ENCODE results near the gene IL12RB1. TPM values are rescaled to one million over a fixed set of nuclear protein-coding genes. Genes with fewer than 3 reads are reported as not detected.
A peak's percentile ranks its signal among the peaks of the same experiment; 100 is the strongest.

Gene IL12RB1
- total and polyA plus RNA-seq, 10 of the 15 experiments (the other 5 are each of a cell fraction or from before 2014, with no cell fraction given): 2.8 to 29.9 (median 17.6) TPM

DNA sequence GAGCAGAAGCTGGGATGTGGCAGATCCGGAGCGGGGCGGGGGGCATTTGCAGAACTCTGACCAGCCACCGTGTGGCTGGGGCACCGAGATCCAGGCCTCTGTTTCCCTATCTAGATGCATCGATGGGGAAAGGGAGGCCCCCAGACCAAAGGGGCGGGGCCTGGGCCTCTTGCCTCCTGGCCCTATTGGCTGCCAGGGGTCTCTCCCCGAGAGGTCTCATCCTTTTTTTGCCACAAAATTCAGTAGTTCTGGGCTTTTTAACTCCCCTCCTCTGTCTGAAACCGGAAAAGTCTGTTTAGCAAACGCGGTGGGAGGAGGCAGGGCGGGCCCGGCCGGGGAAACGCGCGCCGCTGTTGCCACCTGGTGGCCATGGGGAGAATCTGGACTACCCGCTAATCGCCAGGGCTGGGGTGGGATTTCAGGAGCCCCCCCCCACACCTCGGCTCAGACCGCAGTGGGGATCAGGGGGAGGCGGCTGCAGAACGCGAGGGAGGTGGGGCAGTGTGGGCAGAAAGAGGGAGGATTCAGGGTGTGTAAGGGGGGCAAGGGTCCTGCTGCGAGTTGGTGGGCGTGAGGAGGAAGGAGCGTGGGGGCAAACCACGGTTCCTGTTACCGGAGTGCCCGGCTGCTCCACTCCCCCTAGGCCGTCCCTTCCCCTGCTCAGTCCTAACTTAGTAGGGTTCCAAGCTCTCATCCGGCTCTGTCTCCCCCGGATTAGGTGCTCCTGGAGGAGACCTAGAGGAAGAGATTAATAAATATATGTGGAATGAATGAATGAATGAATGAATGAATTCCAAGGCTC lies 28.3 kb downstream of the IL12RB1 start (continued):
- TF ChIP-seq, protein P1, sequence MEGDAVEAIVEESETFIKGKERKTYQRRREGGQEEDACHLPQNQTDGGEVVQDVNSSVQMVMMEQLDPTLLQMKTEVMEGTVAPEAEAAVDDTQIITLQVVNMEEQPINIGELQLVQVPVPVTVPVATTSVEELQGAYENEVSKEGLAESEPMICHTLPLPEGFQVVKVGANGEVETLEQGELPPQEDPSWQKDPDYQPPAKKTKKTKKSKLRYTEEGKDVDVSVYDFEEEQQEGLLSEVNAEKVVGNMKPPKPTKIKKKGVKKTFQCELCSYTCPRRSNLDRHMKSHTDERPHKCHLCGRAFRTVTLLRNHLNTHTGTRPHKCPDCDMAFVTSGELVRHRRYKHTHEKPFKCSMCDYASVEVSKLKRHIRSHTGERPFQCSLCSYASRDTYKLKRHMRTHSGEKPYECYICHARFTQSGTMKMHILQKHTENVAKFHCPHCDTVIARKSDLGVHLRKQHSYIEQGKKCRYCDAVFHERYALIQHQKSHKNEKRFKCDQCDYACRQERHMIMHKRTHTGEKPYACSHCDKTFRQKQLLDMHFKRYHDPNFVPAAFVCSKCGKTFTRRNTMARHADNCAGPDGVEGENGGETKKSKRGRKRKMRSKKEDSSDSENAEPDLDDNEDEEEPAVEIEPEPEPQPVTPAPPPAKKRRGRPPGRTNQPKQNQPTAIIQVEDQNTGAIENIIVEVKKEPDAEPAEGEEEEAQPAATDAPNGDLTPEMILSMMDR (IDR thresholded peaks at IDR 0.05 in 2 of 3, conservative IDR thresholded peaks at IDR 0.05 in 1 of 3; ENCODE audit: control insufficient read depth in 2 of 3, extremely low read depth in 1 of 3, insufficient read depth in 1 of 3, low read depth in 3 of 3, low read length in 3 of 3): peak; percentile 77 to 86 (median 84)
- no peak for TF ChIP-seq E2F8 (IDR thresholded peaks at IDR 0.05; ENCODE audit: low read depth, partially characterized antibody)
- TF ChIP-seq NFIC (IDR thresholded peaks at IDR 0.05; ENCODE audit: low read depth, low read length): no peak
- no peak for TF ChIP-seq BCLAF1 (IDR thresholded peaks at IDR 0.05)
- no peak for TF ChIP-seq ZNF217 (IDR thresholded peaks at IDR 0.05)
- no peak for TF ChIP-seq KDM1A (IDR thresholded peaks at IDR 0.05; ENCODE audit: borderline replicate concordance)
- no peak for TF ChIP-seq TBL1XR1 (IDR thresholded peaks at IDR 0.05; ENCODE audit: low read depth, low read length)
- TF ChIP-seq CEBPB (IDR thresholded peaks at IDR 0.05; ENCODE audit: borderline replicate concordance in 1 of 2, low read depth in 2 of 2, low read length in 2 of 2): no peak
- peak; percentile 70 for TF ChIP-seq MEF2B (IDR thresholded peaks at IDR 0.05; ENCODE audit: partially characterized antibody, poor library complexity, severe bottlenecking)
- 0 out of 2 replicates have a peak, but pooled peaks have one; percentile 12 for TF ChIP-seq RUNX3 (IDR thresholded peaks at IDR 0.05; ENCODE audit: low read length)
- peak; percentile 60; the same call in 1 of the 2 replicates for TF ChIP-seq RB1 (IDR thresholded peaks at IDR 0.05; ENCODE audit: borderline replicate concordance)
- TF ChIP-seq POLR2A (IDR thresholded peaks at IDR 0.05; ENCODE audit: low read depth, low read length): no peak
- no peak for TF ChIP-seq PAX5 (IDR thresholded peaks at IDR 0.05; ENCODE audit: borderline replicate concordance, low read depth, low read length)
- peak; percentile 55; the same call in 1 of the 2 replicates for TF ChIP-seq NBN (IDR thresholded peaks at IDR 0.05)
- TF ChIP-seq IKZF1 (conservative IDR thresholded peaks at IDR 0.05): peak; percentile 67
- TF ChIP-seq, protein P2, sequence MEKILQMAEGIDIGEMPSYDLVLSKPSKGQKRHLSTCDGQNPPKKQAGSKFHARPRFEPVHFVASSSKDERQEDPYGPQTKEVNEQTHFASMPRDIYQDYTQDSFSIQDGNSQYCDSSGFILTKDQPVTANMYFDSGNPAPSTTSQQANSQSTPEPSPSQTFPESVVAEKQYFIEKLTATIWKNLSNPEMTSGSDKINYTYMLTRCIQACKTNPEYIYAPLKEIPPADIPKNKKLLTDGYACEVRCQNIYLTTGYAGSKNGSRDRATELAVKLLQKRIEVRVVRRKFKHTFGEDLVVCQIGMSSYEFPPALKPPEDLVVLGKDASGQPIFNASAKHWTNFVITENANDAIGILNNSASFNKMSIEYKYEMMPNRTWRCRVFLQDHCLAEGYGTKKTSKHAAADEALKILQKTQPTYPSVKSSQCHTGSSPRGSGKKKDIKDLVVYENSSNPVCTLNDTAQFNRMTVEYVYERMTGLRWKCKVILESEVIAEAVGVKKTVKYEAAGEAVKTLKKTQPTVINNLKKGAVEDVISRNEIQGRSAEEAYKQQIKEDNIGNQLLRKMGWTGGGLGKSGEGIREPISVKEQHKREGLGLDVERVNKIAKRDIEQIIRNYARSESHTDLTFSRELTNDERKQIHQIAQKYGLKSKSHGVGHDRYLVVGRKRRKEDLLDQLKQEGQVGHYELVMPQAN (conservative IDR thresholded peaks at IDR 0.05): no peak
- TF ChIP-seq HSF1 (IDR thresholded peaks at IDR 0.05; ENCODE audit: low read depth, low read length): no peak
- TF ChIP-seq CREM (IDR thresholded peaks at IDR 0.05; ENCODE audit: low read depth): no peak
- TF ChIP-seq TARDBP (IDR thresholded peaks at IDR 0.05; ENCODE audit: borderline replicate concordance): no peak

All from GM12878 (cell line).